Ascending aorta (tissue), 2 donors: ENCODE data around the gene PIH1D1. TPM values are rescaled to one million over a fixed set of nuclear protein-coding genes. Genes with fewer than 3 reads are reported as not detected.
A peak's percentile ranks its signal among the peaks of the same experiment; 100 is the strongest.

Source experiments
- DNase-seq, 2 donors: peaks; one replicate each; pipeline ENCODE4 v3.0.0-alpha.2; 2019; ENCODE audit warnings: low spot score in 2 of 2
- H3K27ac ChIP-seq, 2 donors: fragments of 200-600 bp; sonication (generic); one replicate each; pipeline ENCODE4 v1.5.1; 2016 to 2017; ENCODE audit warnings: mild to moderate bottlenecking in 1 of 2
- H3K27me3 ChIP-seq: fragments of 200-600 bp; sonication (generic); one replicate; pipeline ENCODE4 v1.5.1; 2017
- H3K36me3 ChIP-seq, 2 donors: fragments of 200-600 bp; sonication (generic); one replicate each; pipeline ENCODE4 v1.5.1; 2016
- H3K4me1 ChIP-seq, 2 donors: fragments of 200-600 bp; sonication (generic); one replicate each; pipeline ENCODE4 v1.5.1; 2016 to 2017; ENCODE audit warnings: mild to moderate bottlenecking in 1 of 2
- H3K4me3 ChIP-seq, 2 donors: fragments of 200-600 bp; sonication (generic); one replicate each; pipeline ENCODE4 v1.5.1; 2016 to 2017; ENCODE audit warnings: mild to moderate bottlenecking in 1 of 2
- H3K9me3 ChIP-seq, 2 donors: fragments of 200-600 bp; sonication (generic); one replicate each; pipeline ENCODE4 v1.5.1; 2016
- CTCF ChIP-seq, 3 experiments: fragments of 200-600 bp in 2 of 3; fragments of 450-650 bp in 1 of 3; sonication (generic) in 2 of 3; IDR thresholded peaks; one replicate each; pipeline ENCODE4 v1.5.1; 2016 to 2019; ENCODE audit warnings: antibody characterized with exemption in 3 of 3, mild to moderate bottlenecking in 1 of 3, moderate library complexity in 1 of 3
- intact Hi-C: fragments of 100-400 bp; cut with DNase I; formaldehyde crosslinking; loops from one replicate; pipeline ENCODE4 v1.15.1; 2023
- total RNA-seq: library from RNA; depleted of rRNA; stranded (reverse); fragments of >200 nt; gene quantifications from one replicate; pipeline ENCODE4 v1.1.0, GENCODE V29; 2016

The PIH1D1 gene
- total RNA-seq, 1 donor from 2014 or later, result 177 TPM

GRCh38 chr19:49421878-49422202, 29.8 kb downstream of the PIH1D1 start:
- Histone ChIP-seq H3K4me1 (peaks cover 6 to 17% of the 10 kb centered on the region in 2 donors), H3K4me3 (no peak overlapping the region), H3K27me3 (peaks cover 24% of the 10 kb centered on the region), H3K27ac (no peak overlapping the region), H3K36me3 (no peaks in the 10 kb centered on the region), H3K9me3 (no peaks in the 10 kb centered on the region)
- DNase-seq, result no peak
- intact Hi-C loops, result no loop called here
- no peak for TF ChIP-seq CTCF (IDR thresholded peaks at IDR 0.05)

- intact Hi-C loops, result no loop called here
Observed at GRCh38 chr19:49421039-49421877, 30.4 kb downstream of the PIH1D1 start.

GRCh38 chr19:49420227-49420626, 31.4 kb downstream of the PIH1D1 start:
- Histone ChIP-seq H3K36me3 (no peaks in the 10 kb centered on the region), H3K4me3 (no peak overlapping the region), H3K4me1 (peaks cover 6 to 17% of the 10 kb centered on the region in 2 donors), H3K9me3 (no peaks in the 10 kb centered on the region), H3K27ac (no peak overlapping the region), H3K27me3 (peaks cover 19% of the 10 kb centered on the region)
- intact Hi-C loops, result no loop called here
- DNase-seq, result no peak
- no peak for TF ChIP-seq CTCF (IDR thresholded peaks at IDR 0.05)

More at GRCh38 chr19:49421039-49421877, 30.4 kb downstream of the PIH1D1 start:
- peak in 1 of 2 donors; percentile 68 for DNase-seq
- peaks cover 6 to 17% of the 10 kb centered on the region in 2 donors for H3K4me1 ChIP-seq
- no peaks in the 10 kb centered on the region for H3K9me3 ChIP-seq
- H3K36me3 ChIP-seq, result no peaks in the 10 kb centered on the region
- H3K27me3 ChIP-seq, result peaks cover 21% of the 10 kb centered on the region
- TF ChIP-seq CTCF (IDR thresholded peaks at IDR 0.05), result no peak
- H3K4me3 ChIP-seq, result no peak overlapping the region
- no peak overlapping the region for H3K27ac ChIP-seq

- H3K27ac ChIP-seq, result no peak overlapping the region
- no peak overlapping the region for H3K4me3 ChIP-seq
- intact Hi-C loops, result no loop called here
- peaks cover 6 to 17% of the 10 kb centered on the region in 2 donors for H3K4me1 ChIP-seq
- peaks cover 19% of the 10 kb centered on the region for H3K27me3 ChIP-seq
- no peaks in the 10 kb centered on the region for H3K36me3 ChIP-seq
- DNase-seq, result no peak
- H3K9me3 ChIP-seq, result no peaks in the 10 kb centered on the region
- TF ChIP-seq CTCF (IDR thresholded peaks at IDR 0.05), result no peak
Observed at GRCh38 chr19:49419173-49419572, 32.4 kb downstream of the PIH1D1 start.

GRCh38 chr19:49418511-49418910, 33.1 kb downstream of the PIH1D1 start:
- intact Hi-C loops, result no loop called here
- Histone ChIP-seq H3K4me3 (no peak overlapping the region), H3K36me3 (no peaks in the 10 kb centered on the region), H3K27ac (no peak overlapping the region), H3K9me3 (no peaks in the 10 kb centered on the region), H3K27me3 (peaks cover 19% of the 10 kb centered on the region), H3K4me1 (peaks cover 6 to 17% of the 10 kb centered on the region in 2 donors)
- no peak for TF ChIP-seq CTCF (IDR thresholded peaks at IDR 0.05)
- no peak for DNase-seq
